Astrocyte (in vitro differentiated cells and primary cell): ENCODE results near the gene SPTB. TPM values are rescaled to one million over a fixed set of nuclear protein-coding genes. Genes with fewer than 3 reads are reported as not detected.

ENCODE experiments used
- DNase-seq: peaks from one replicate; pipeline ENCODE4 v3.0.0-alpha.2; 2010; ENCODE audit warnings: low read depth
- FAIRE-seq: peaks from 2 replicates; lab custom pipeline; 2011; peaks lifted over from hg19 to GRCh38; lab: Jason Lieb, UNC
- H2AFZ ChIP-seq: 2 replicates; pipeline ENCODE4 v1.6.0; 2012; ENCODE audit warnings: low read depth, low read length, inconsistent platforms
- H3K27ac ChIP-seq: 2 replicates; pipeline ENCODE4 v1.5.1; 2011; ENCODE audit warnings: low read depth, low read length, inconsistent platforms
- H3K27me3 ChIP-seq: 2 replicates; pipeline ENCODE4 v1.6.0; 2011; ENCODE audit warnings: low read length, inconsistent platforms; ENCODE audit not compliant: insufficient read depth
- H3K36me3 ChIP-seq: 2 replicates; pipeline ENCODE4 v1.5.1; 2011; ENCODE audit warnings: low read length, inconsistent platforms; ENCODE audit not compliant: insufficient read depth
- H3K4me1 ChIP-seq: 2 replicates; pipeline ENCODE4 v1.5.1; 2011; ENCODE audit warnings: low read length, inconsistent platforms; ENCODE audit not compliant: insufficient read depth
- H3K4me2 ChIP-seq: 2 replicates; pipeline ENCODE4 v1.6.0; 2012; ENCODE audit warnings: low read length, inconsistent platforms
- H3K4me3 ChIP-seq: 2 replicates; pipeline ENCODE4 v1.5.1; 2011; ENCODE audit warnings: low read depth, mild to moderate bottlenecking, low read length, inconsistent platforms; ENCODE audit not compliant: insufficient read depth
- H3K79me2 ChIP-seq: 2 replicates; pipeline ENCODE4 v1.6.0; 2012; ENCODE audit warnings: mild to moderate bottlenecking, low read length, inconsistent platforms; ENCODE audit not compliant: insufficient read depth
- H3K9ac ChIP-seq: 2 replicates; pipeline ENCODE4 v1.6.0; 2012; ENCODE audit warnings: mild to moderate bottlenecking, low read length, inconsistent platforms
- H3K9me3 ChIP-seq: 2 replicates; pipeline ENCODE4 v1.5.1; 2012; ENCODE audit warnings: low read depth, mild to moderate bottlenecking, low read length, inconsistent platforms; ENCODE audit not compliant: insufficient read depth
- H4K20me1 ChIP-seq: 2 replicates; pipeline ENCODE4 v1.6.0; 2012; ENCODE audit warnings: low read length, inconsistent platforms; ENCODE audit not compliant: insufficient read depth
- H3K27ac Mint-ChIP-seq: one replicate; pipeline ENCODE4 v1.8.0; 2021; ENCODE audit warnings: mild to moderate bottlenecking, mixed read lengths; ENCODE audit not compliant: unreplicated experiment
- H3K27me3 Mint-ChIP-seq: one replicate; pipeline ENCODE4 v1.8.0; 2021; ENCODE audit warnings: low read depth, mixed read lengths; ENCODE audit not compliant: unreplicated experiment
- H3K36me3 Mint-ChIP-seq: one replicate; pipeline ENCODE4 v1.8.0; 2021; ENCODE audit warnings: low read depth, mixed read lengths; ENCODE audit not compliant: unreplicated experiment
- H3K4me1 Mint-ChIP-seq: one replicate; pipeline ENCODE4 v1.8.0; 2021; ENCODE audit warnings: low read depth, mixed read lengths; ENCODE audit not compliant: unreplicated experiment
- H3K4me3 Mint-ChIP-seq: one replicate; pipeline ENCODE4 v1.8.0; 2021; ENCODE audit warnings: mild to moderate bottlenecking, moderate library complexity, mixed read lengths; ENCODE audit not compliant: unreplicated experiment
- H3K9me3 Mint-ChIP-seq: one replicate; pipeline ENCODE4 v1.8.0; 2021; ENCODE audit warnings: mild to moderate bottlenecking, mixed read lengths; ENCODE audit not compliant: unreplicated experiment
- EZH2 ChIP-seq: IDR thresholded peaks from 2 replicates; pipeline ENCODE4 v1.6.1; 2012; ENCODE audit warnings: mild to moderate bottlenecking, low read length, inconsistent platforms; ENCODE audit not compliant: insufficient read depth
- total RNA-seq: library from RNA; stranded (reverse); gene quantifications from 2 replicates; pipeline ENCODE4 v1.2.1, GENCODE V29; 2021
- TF ChIP-seq, protein P1 (sequence below): IDR thresholded peaks from 2 replicates; pipeline ENCODE4 v1.5.1; 2011; ENCODE audit warnings: low read depth, mild to moderate bottlenecking, inconsistent platforms, low read length, moderate library complexity; ENCODE audit not compliant: insufficient read depth

SPTB gene
- total RNA-seq, 1 donor from 2014 or later: 0.32 TPM

DNA sequence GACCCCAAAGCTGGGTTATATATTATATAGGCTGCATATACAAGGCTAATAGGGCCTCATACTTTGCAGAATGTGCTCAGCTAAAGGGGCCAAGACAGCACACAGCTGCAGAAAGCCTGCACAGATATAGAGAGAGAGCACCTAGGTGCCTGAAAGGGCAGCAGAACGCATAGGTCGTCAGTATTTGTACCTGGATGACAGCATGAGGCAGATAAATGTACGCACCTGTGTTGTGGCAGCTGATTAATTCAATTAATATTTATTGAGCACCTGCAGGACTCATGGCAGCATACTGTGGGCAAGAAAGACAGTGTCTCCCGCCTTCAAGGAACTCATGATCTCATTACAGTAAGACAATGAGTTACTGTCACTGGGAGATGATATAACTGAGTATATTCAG lies 33.4 kb downstream of the SPTB start:
- H3K27ac Mint-ChIP-seq: peak overlapping the region; percentile 64
- Histone ChIP-seq H3K27ac (no peak overlapping the region), H4K20me1 (no peaks in the 10 kb centered on the region), H3K9me3 (no peaks in the 10 kb centered on the region), H3K27me3 (peaks cover 76% of the 10 kb centered on the region), H3K4me1 (peaks cover 3% of the 10 kb centered on the region), H2AFZ (no peak overlapping the region), H3K4me3 (no peak overlapping the region), H3K79me2 (no peaks in the 10 kb centered on the region), H3K36me3 (no peaks in the 10 kb centered on the region), H3K4me2 (peak overlapping the region; percentile 33), H3K9ac (no peak overlapping the region)
- no peak overlapping the region for H3K4me3 Mint-ChIP-seq
- DNase-seq: no peak
- no peak for FAIRE-seq
- H3K36me3 Mint-ChIP-seq: no peaks in the 10 kb centered on the region
- H3K27me3 Mint-ChIP-seq: peaks cover 20% of the 10 kb centered on the region
- TF ChIP-seq EZH2: no peak
- TF ChIP-seq, protein P1, sequence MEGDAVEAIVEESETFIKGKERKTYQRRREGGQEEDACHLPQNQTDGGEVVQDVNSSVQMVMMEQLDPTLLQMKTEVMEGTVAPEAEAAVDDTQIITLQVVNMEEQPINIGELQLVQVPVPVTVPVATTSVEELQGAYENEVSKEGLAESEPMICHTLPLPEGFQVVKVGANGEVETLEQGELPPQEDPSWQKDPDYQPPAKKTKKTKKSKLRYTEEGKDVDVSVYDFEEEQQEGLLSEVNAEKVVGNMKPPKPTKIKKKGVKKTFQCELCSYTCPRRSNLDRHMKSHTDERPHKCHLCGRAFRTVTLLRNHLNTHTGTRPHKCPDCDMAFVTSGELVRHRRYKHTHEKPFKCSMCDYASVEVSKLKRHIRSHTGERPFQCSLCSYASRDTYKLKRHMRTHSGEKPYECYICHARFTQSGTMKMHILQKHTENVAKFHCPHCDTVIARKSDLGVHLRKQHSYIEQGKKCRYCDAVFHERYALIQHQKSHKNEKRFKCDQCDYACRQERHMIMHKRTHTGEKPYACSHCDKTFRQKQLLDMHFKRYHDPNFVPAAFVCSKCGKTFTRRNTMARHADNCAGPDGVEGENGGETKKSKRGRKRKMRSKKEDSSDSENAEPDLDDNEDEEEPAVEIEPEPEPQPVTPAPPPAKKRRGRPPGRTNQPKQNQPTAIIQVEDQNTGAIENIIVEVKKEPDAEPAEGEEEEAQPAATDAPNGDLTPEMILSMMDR: no peak
- peaks cover 3% of the 10 kb centered on the region for H3K9me3 Mint-ChIP-seq
- peaks cover 10% of the 10 kb centered on the region for H3K4me1 Mint-ChIP-seq

DNA sequence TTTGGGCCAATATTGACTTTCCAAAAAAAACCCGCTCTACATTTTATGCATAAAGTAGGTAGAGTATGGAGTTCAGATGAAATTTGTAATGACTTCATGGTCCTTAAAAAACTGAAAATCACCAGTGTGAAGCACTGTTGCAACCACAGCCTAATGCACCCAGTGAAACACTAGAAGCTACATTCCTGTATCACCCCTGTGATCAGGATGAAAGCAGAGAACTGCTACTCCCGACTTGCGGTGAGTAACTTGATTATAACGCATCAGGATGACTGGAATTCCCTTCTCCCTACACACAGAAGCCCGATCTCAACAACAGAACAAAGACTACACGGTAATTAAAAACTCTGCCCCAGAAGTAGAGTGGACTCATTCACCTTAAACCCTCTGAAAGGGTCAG lies 33.8 kb downstream of the SPTB start:
- FAIRE-seq (peak; percentile 9), DNase-seq (peak; percentile 86)
- Histone ChIP-seq H3K4me3 (no peak overlapping the region), H3K27ac (no peak overlapping the region), H4K20me1 (no peaks in the 10 kb centered on the region), H3K79me2 (no peaks in the 10 kb centered on the region), H3K4me1 (peaks cover 3% of the 10 kb centered on the region), H2AFZ (no peak overlapping the region), H3K4me2 (peak overlapping the region; percentile 33), H3K9me3 (no peaks in the 10 kb centered on the region), H3K27me3 (peaks cover 72% of the 10 kb centered on the region), H3K9ac (no peak overlapping the region), H3K36me3 (no peaks in the 10 kb centered on the region)
- Mint-ChIP-seq H3K9me3 (peaks cover 3% of the 10 kb centered on the region), H3K27ac (peak overlapping the region; percentile 64), H3K4me3 (no peak overlapping the region), H3K4me1 (peaks cover 10% of the 10 kb centered on the region), H3K36me3 (no peaks in the 10 kb centered on the region), H3K27me3 (peaks cover 20% of the 10 kb centered on the region)
- TF ChIP-seq, protein P1: no peak

DNA sequence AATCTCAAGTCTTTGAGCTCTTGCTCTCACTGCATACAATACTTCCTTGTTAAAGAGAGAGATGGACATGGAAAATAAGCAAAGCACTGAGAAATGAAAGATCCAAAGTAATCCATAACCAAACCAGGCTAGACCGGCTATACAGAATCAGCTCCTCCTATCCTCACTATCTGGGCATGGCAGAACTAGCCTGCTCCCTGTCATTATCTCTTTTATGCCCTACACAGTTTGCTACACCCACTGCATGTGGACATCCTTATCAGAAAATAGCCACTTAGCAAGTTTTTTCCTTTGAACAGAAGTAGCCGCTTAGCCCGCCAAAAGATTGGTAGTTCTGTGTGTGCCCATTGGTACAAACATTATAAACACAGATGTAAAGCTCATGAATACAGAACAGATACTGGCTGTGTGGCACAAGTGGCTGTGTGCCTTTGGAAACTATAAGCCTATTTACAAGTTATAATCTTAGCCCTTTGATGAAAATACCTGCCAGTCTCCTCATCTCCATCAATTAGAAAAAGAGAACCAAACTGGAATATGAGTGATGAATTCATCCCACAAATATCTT lies 34.7 kb downstream of the SPTB start:
- TF ChIP-seq EZH2: no peak
- TF ChIP-seq, protein P1: no peak
- Histone ChIP-seq H3K4me3 (no peak overlapping the region), H2AFZ (no peak overlapping the region), H3K4me1 (peaks cover 3% of the 10 kb centered on the region), H3K9me3 (no peaks in the 10 kb centered on the region), H3K27me3 (peaks cover 63% of the 10 kb centered on the region), H4K20me1 (no peaks in the 10 kb centered on the region), H3K27ac (no peak overlapping the region), H3K79me2 (no peaks in the 10 kb centered on the region), H3K9ac (no peak overlapping the region), H3K4me2 (no peak overlapping the region), H3K36me3 (no peaks in the 10 kb centered on the region)
- H3K4me1 Mint-ChIP-seq: peaks cover 10% of the 10 kb centered on the region
- FAIRE-seq (no peak), DNase-seq (no peak)
- no peaks in the 10 kb centered on the region for H3K9me3 Mint-ChIP-seq
- H3K27me3 Mint-ChIP-seq: peaks cover 12% of the 10 kb centered on the region
- H3K4me3 Mint-ChIP-seq: no peak overlapping the region
- H3K36me3 Mint-ChIP-seq: no peaks in the 10 kb centered on the region
- no peak overlapping the region for H3K27ac Mint-ChIP-seq
